Activated gamma-delta T cell treated with anti-CD3 and anti-CD28 coated beads, Interleukin-2, amount 50 U/mL, for 16 hours (primary cell): ENCODE measurements around the gene AMIGO3.

ENCODE experiments used
- DNase-seq: peaks from one replicate; pipeline ENCODE4 v3.0.0-alpha.2; 2020; ENCODE audit warnings: low read depth

Gene AMIGO3

DNA sequence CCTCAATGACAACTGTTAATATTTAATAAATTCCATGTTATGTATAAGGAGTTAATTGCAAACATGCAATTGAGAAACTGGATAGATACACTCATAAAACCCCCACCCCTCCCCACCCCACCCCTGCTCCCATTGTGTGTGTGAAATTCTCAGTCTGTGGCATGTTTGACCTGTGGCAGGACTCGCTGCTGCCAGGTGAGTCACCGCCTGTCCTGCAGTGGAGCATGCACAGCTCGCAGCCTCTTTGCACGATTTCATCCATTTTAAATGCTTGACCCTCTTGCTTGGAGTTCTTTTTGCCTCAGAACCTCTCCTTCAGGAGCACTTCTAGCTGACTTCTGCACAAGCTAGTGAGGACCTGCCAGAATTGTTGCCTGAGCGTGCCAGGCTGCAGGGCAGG lies 50.6 kb downstream of the AMIGO3 start:
- DNase-seq, result no peak

DNA sequence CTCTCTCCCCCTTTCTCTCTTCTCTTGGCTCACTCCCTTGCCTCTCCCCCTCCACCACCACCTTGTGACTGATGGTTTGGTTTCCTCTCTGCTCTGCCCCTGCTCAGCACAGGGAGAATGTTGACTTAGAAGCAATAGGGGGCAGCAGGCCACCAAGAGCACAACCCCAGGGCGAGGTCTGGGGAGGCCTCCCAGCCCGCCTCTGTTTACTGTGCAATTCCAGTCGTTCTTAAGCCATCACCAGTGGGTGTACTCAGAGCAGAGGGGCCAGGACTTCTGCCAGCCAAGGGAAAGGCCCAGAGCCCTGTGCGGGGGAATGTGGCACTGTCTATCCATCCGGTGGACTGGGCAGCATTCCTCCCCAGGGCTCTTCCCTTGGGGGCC lies 51.1 kb downstream of the AMIGO3 start:
- DNase-seq, result no peak

DNA sequence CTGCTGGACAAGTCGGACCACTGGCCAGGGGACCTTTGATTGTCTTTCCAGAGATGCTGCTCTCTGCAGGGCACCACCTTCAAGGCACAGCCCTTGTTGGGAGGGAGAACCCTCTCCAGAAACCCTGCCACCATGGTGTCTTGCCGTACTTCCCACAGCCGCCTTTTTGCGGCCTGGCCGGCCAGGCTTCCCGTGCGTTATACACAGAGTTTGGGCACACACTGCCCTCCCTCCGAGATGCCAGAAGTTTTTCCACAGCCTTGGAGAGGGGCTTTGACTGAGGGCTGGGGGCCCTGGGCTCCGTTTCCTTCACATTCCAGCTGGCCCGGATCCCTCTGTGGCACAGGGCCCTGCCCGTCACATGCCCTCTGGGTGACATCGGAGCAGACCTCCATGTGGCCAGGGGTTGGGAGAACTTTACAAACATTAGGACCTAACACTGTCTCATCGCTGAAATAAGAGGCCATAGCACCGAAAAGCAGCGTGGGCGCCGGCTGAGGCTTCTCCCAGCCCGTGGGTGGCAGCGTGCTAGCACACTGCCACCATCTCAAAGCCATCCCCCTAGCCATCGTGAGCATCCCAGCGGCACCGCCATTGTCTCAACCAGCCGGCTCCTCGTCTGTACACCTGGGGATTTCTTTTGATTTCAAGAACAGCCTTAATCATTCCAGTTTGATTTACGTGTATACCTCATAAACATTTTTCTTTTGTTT lies 51.6 kb downstream of the AMIGO3 start:
- no peak for DNase-seq
